GM12878 (cell line): Measurements from ENCODE around the gene TCN1. TPM values are rescaled to one million over a fixed set of nuclear protein-coding genes. Genes with fewer than 3 reads are reported as not detected.

Experiments
- ATAC-seq: fragments of 200-7000 bp; cut with Tn5 transposase; 3 replicates; pipeline ENCODE4 v1.9.1; 2020; ENCODE audit warnings: mild to moderate bottlenecking, moderate library complexity
- BruUV-seq: library from RNA; stranded (reverse); fragments of 400-500 nt; replicated peaks from 2 replicates; lab custom pipeline; 2021; lab: Mats Ljungman, UMichigan
- CTCF ChIA-PET: fragments of 300-600 bp; sonication (Branson Sonifier 250); formaldehyde crosslinking; extraction: SDS; loops from one replicate; lab custom pipeline; 2021; ENCODE audit warnings: inconsistent platforms; lab: Yijun Ruan, JAX
- POLR2A ChIA-PET: fragments of 350-600 bp; formaldehyde crosslinking; extraction: SDS; loops from one replicate; lab custom pipeline; 2021; ENCODE audit warnings: inconsistent platforms; lab: Charles Lee
- RAD21 ChIA-PET: fragments of 300-600 bp; sonication (Branson Sonifier 250); formaldehyde crosslinking; loops from one replicate; lab custom pipeline; 2023; ENCODE audit warnings: antibody characterized with exemption; ENCODE audit not compliant: unreplicated experiment; lab: Charles Lee
- SMC1A ChIA-PET: fragments of 300-600 bp; sonication (Branson Sonifier 250); formaldehyde crosslinking; loops from one replicate; lab custom pipeline; 2023; ENCODE audit not compliant: unreplicated experiment, uncharacterized antibody; lab: Charles Lee
- DNase-seq: peaks from one replicate; pipeline ENCODE4 v3.0.0-alpha.2; 2011; ENCODE audit warnings: low read depth, low spot score
- FAIRE-seq: peaks from 3 replicates; lab custom pipeline; 2011; peaks lifted over from hg19 to GRCh38; lab: Jason Lieb, UNC
- H2AFZ ChIP-seq: 2 replicates; pipeline ENCODE4 v1.6.0; 2011; ENCODE audit warnings: low read depth, low read length, control low read depth; ENCODE audit not compliant: control insufficient read depth
- H3K27ac ChIP-seq: 2 replicates; pipeline ENCODE4 v1.5.1; 2011; ENCODE audit warnings: control low read depth; ENCODE audit not compliant: control insufficient read depth, insufficient read depth
- H3K27me3 ChIP-seq, 2 experiments: replicated peaks in 1 of 2; 2 replicates each; pipeline versions ENCODE4 v1.6.0 to v1.6.1; 2011; ENCODE audit warnings: low read length in 1 of 2; ENCODE audit not compliant: control insufficient read depth in 2 of 2, insufficient read depth in 2 of 2
- H3K36me3 ChIP-seq, 2 experiments: 2 replicates each; pipeline ENCODE4 v1.5.1; 2011; ENCODE audit warnings: low read length in 1 of 2; ENCODE audit not compliant: control insufficient read depth in 2 of 2, insufficient read depth in 2 of 2
- H3K4me1 ChIP-seq: 2 replicates; pipeline ENCODE4 v1.6.1; 2011; ENCODE audit warnings: mild to moderate bottlenecking, low read length, moderate library complexity, mixed read lengths; ENCODE audit not compliant: control insufficient read depth, insufficient read depth
- H3K4me2 ChIP-seq: 2 replicates; pipeline ENCODE4 v1.6.0; 2011; ENCODE audit warnings: control low read depth; ENCODE audit not compliant: control insufficient read depth, insufficient read depth
- H3K4me3 ChIP-seq: fragments of 200-600 bp; sonication (generic); 2 replicates; pipeline ENCODE4 v1.5.1; 2016
- H3K79me2 ChIP-seq: 2 replicates; pipeline ENCODE4 v1.6.0; 2011; ENCODE audit warnings: low read length; ENCODE audit not compliant: control insufficient read depth, insufficient read depth
- H3K9ac ChIP-seq: 2 replicates; pipeline ENCODE4 v1.8.0; 2011; ENCODE audit warnings: low read length, control low read depth, mixed read lengths; ENCODE audit not compliant: control insufficient read depth, insufficient read depth
- H3K9me3 ChIP-seq: replicated peaks from 3 replicates; pipeline ENCODE4 v1.5.1; 2011; ENCODE audit warnings: mild to moderate bottlenecking, low read length; ENCODE audit not compliant: control insufficient read depth, insufficient read depth
- H4K20me1 ChIP-seq: 2 replicates; pipeline ENCODE4 v1.6.0; 2011; ENCODE audit not compliant: control insufficient read depth, insufficient read depth
- BCLAF1 ChIP-seq: fragments of 450-650 bp; IDR thresholded peaks from 2 replicates; pipeline ENCODE4 v1.6.1; 2017; ENCODE audit warnings: antibody characterized with exemption, mild to moderate bottlenecking, moderate library complexity
- ELK1 ChIP-seq: IDR thresholded peaks from 2 replicates; pipeline ENCODE4 v1.6.1; 2012; ENCODE audit warnings: low read depth, low read length, improper control_type of control experiment
- HDGF ChIP-seq: fragments of 450-650 bp; IDR thresholded peaks from 2 replicates; pipeline ENCODE4 v1.6.1; 2016; ENCODE audit warnings: antibody characterized with exemption
- IKZF2 ChIP-seq, 2 experiments: fragments of 450-650 bp; IDR thresholded peaks; 2 replicates each; pipeline ENCODE4 v1.6.1; 2017; ENCODE audit warnings: mild to moderate bottlenecking in 2 of 2, moderate library complexity in 2 of 2
- MTA2 ChIP-seq: fragments of 450-650 bp; IDR thresholded peaks from 2 replicates; pipeline ENCODE4 v1.6.1; 2016; ENCODE audit warnings: low read depth, mild to moderate bottlenecking, moderate library complexity
- MYC ChIP-seq: IDR thresholded peaks from 2 replicates; pipeline ENCODE4 v1.6.1; 2011; ENCODE audit warnings: mild to moderate bottlenecking, low read length, moderate library complexity, inconsistent platforms; ENCODE audit not compliant: insufficient read depth, insufficient replicate concordance, insufficient read length, severe bottlenecking
- NFXL1 ChIP-seq: fragments of 450-650 bp; IDR thresholded peaks from 2 replicates; pipeline ENCODE4 v1.6.1; 2017; ENCODE audit warnings: antibody characterized with exemption, mild to moderate bottlenecking, borderline replicate concordance
- PKNOX1 ChIP-seq: fragments of 450-650 bp; IDR thresholded peaks from 2 replicates; pipeline ENCODE4 v1.6.1; 2016; ENCODE audit warnings: mild to moderate bottlenecking
- POLR2AphosphoS5 ChIP-seq: IDR thresholded peaks from 2 replicates; pipeline ENCODE4 v1.6.1; 2011; ENCODE audit warnings: mild to moderate bottlenecking, low read length, inconsistent platforms
- SMAD1 ChIP-seq: fragments of 450-650 bp; IDR thresholded peaks from 2 replicates; pipeline ENCODE4 v1.6.1; 2018; ENCODE audit warnings: mild to moderate bottlenecking, low read depth; ENCODE audit not compliant: partially characterized antibody
- TARDBP ChIP-seq: IDR thresholded peaks from 2 replicates; pipeline ENCODE4 v1.6.1; 2016; ENCODE audit warnings: borderline replicate concordance
- USF1 ChIP-seq: IDR thresholded peaks from 2 replicates; pipeline ENCODE4 v1.6.1; 2011; ENCODE audit warnings: borderline replicate concordance, low read depth, mild to moderate bottlenecking, moderate library complexity, mixed read lengths, low read length; ENCODE audit not compliant: insufficient read depth; ENCODE audit errors: extremely low read length
- USF2 ChIP-seq: IDR thresholded peaks from 2 replicates; pipeline ENCODE4 v1.6.1; 2011; ENCODE audit warnings: low read depth, low read length, improper control_type of control experiment, borderline replicate concordance
- ZNF217 ChIP-seq: fragments of 450-650 bp; IDR thresholded peaks from 2 replicates; pipeline ENCODE4 v1.6.1; 2017; ENCODE audit warnings: antibody characterized with exemption, mild to moderate bottlenecking
- WGBS: methylation state at CpG from one replicate; pipeline ENCODE4 v1.1.6; 2016; ENCODE audit warnings: low lambda C conversion rate; ENCODE audit not compliant: insufficient replicate concordance, insufficient coverage; ENCODE audit errors: missing lambda C conversion rate; 5-methylcytosine and 5-hydroxymethylcytosine counted together
- in situ Hi-C: fragments of 300-500 bp; cut with MboI; formaldehyde crosslinking; loops from 9 replicates; pipeline ENCODE4 v1.14.3; 2018; ENCODE audit warnings: mixed read lengths
- intact Hi-C: fragments of 100-400 bp; cut with micrococcal nuclease; formaldehyde crosslinking; loops from one replicate; pipeline ENCODE4 v1.14.2; 2022; ENCODE audit not compliant: unreplicated experiment
- polyA plus RNA-seq, 11 experiments: library from polyadenylated mRNA; depleted of rRNA in 4 of 11; unstranded in 6 of 11; stranded (reverse) in 5 of 11; fragments of >200 nt; fragmentation: Nextera tagmentation in 4 of 11; fragmentation: Illumina TruSeq in 1 of 11; extraction: Ambion mirVana in 4 of 11; extraction: Trizol in 1 of 11; gene quantifications; 1 replicate in 1 of 11; 2 replicates in 10 of 11; pipeline versions ENCODE4 v1.2.1 to v1.2.3, GENCODE V29; 2011 to 2016; ENCODE audit warnings: inconsistent platforms in 2 of 11, missing spikeins in 2 of 11, low read depth in 1 of 11
- total RNA-seq, 4 experiments: library from RNA; depleted of rRNA in 3 of 4; stranded (reverse); fragments of >200 nt in 3 of 4; fragmentation: Illumina TruSeq in 1 of 4; extraction: Trizol in 1 of 4; gene quantifications; 2 replicates each; pipeline versions ENCODE4 v1.2.1 to v1.2.3, GENCODE V29; 2013 to 2021

The TCN1 gene
- total and polyA plus RNA-seq, 10 of the 15 experiments (the other 5 are each of a cell fraction or from before 2014, with no cell fraction given): not detected

- peak within 1 kb of the TSS; percentile 97 for H2AFZ ChIP-seq
- no peaks in the 10 kb centered on the region for H3K27me3 ChIP-seq
- FAIRE-seq: peak; percentile 89
- no peaks in the 10 kb centered on the region for H4K20me1 ChIP-seq
- 2% methylated on average over 41 of the region's 54 CpGs for WGBS
- peak; percentile 99 for ATAC-seq
- peaks cover 12% of the 10 kb centered on the region for H3K79me2 ChIP-seq
- H3K4me2 ChIP-seq: peak within 1 kb of the TSS; percentile 78
- no TSS peak for BruUV-seq
- intact Hi-C loops (loop anchor here (2.0 to 5.0 kb wide), 3 partner anchors 56 to 253 kb away; partner anchors contain the start of genes PATL1 and STX3), in situ Hi-C loops (no loop called here)
- H3K9ac ChIP-seq: peak within 1 kb of the TSS; percentile 90
- no peaks in the 10 kb centered on the region for H3K9me3 ChIP-seq
- RAD21 ChIA-PET: interaction anchor here (1.7 kb wide), 1 partner anchor 55 kb away, joined by 5 read pairs; the partner anchor contains the start of gene STX3
- peak within 1 kb of the TSS; percentile 67 for H3K27ac ChIP-seq
- no peaks in the 10 kb centered on the region; the same call in 1 of the 2 replicates for H3K4me1 ChIP-seq
- POLR2A ChIA-PET: interaction anchor here (0.6 to 1.5 kb wide), 3 partner anchors 13 to 273 kb away, joined by 3 to 4 read pairs (median 4); partner anchors contain the start of gene OSBP
- SMC1A ChIA-PET: interaction anchor here (2.4 to 3.1 kb wide), 2 partner anchors 56 to 441 kb away, joined by 8 to 18 read pairs; partner anchors contain the start of gene STX3
- H3K4me3 ChIP-seq: peak within 1 kb of the TSS; percentile 87
- CTCF ChIA-PET: interaction anchor here (1.1 to 3.0 kb wide), 5 partner anchors 9 to 336 kb away, joined by 3 to 17 read pairs (median 4); partner anchors contain the start of gene STX3
- peaks cover 1 to 16% of the 10 kb centered on the region in 2 experiments for H3K36me3 ChIP-seq
- peak; percentile 69 for DNase-seq
- TF ChIP-seq MYC: no peak
- TF ChIP-seq SMAD1: no peak
- peak; percentile 79; the same call in 1 of the 2 replicates for TF ChIP-seq TARDBP
- 0 out of 2 replicates have a peak, but pooled peaks have one; percentile 59 for TF ChIP-seq ZNF217
- TF ChIP-seq BCLAF1: no peak
- TF ChIP-seq USF1: no peak
- peak; percentile 79 for TF ChIP-seq PKNOX1
- TF ChIP-seq MTA2: peak; percentile 57
- TF ChIP-seq IKZF2 (IDR thresholded peaks at IDR 0.05): peak; percentile 33 to 52; a peak in 1 of 4 replicates
- peak; percentile 83 for TF ChIP-seq POLR2AphosphoS5
- no peak for TF ChIP-seq HDGF
- no peak for TF ChIP-seq NFXL1
- TF ChIP-seq ELK1: peak; percentile 81; the same call in 1 of the 2 replicates
- no peak for TF ChIP-seq USF2
Measured at GRCh38 chr11:59810189-59810910, 55.9 kb downstream of the TCN1 start, which contains the start of gene MRPL16. Gene MRPL16 (minus strand): TSS chr11:59810778. CDS start chr11:59810658, 120 bp downstream.
